GM12891 (cell line): ENCODE data around the gene ST6GALNAC3.

ENCODE experiments used
- PAX5 ChIP-seq: IDR thresholded peaks from 2 replicates; pipeline ENCODE4 v1.6.1; 2011; ENCODE audit warnings: low read length, moderate library complexity, mild to moderate bottlenecking; ENCODE audit not compliant: insufficient read depth, severe bottlenecking
- POLR2A ChIP-seq: IDR thresholded peaks from 2 replicates; pipeline ENCODE4 v1.6.1; 2011; ENCODE audit warnings: low read depth, low read length, control low read depth
- POLR2AphosphoS5 ChIP-seq: IDR thresholded peaks from 2 replicates; pipeline ENCODE4 v1.6.1; 2011; ENCODE audit warnings: low read depth, low read length, control low read depth
- POU2F2 ChIP-seq: IDR thresholded peaks from 2 replicates; pipeline ENCODE4 v1.6.1; 2011; ENCODE audit warnings: low read depth, mild to moderate bottlenecking, control low read depth, low read length, moderate library complexity
- SPI1 ChIP-seq: IDR thresholded peaks from 2 replicates; pipeline ENCODE4 v1.6.1; 2011; ENCODE audit warnings: low read depth, low read length, control low read depth
- TAF1 ChIP-seq: IDR thresholded peaks from 2 replicates; pipeline ENCODE4 v1.6.1; 2011; ENCODE audit warnings: low read depth, low read length, control low read depth

DNA sequence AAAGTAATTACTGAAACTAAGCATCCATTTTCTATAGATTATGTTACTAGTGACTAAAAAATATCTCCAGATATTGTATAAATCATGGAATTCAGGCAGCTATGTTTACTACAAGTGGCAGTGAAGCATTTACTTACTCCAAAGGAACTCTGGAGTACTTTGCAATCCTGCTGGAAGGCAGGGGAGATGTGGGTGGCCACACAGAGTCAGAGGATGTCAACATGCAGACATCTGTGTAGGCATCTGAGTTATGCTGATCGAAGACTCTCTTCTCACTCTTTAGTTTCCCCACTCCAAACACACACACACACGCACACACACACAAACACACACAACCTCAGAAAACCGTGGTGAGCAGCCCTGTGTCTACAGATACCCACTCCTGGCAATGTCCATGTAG, 112.9 kb downstream of the ST6GALNAC3 start:
- TF ChIP-seq POLR2A (no peak), TAF1 (no peak), POLR2AphosphoS5 (no peak), SPI1 (no peak), PAX5 (no peak), POU2F2 (no peak)
